Endodermal cell (in vitro differentiated cells): ENCODE results near the gene ADGRF5. TPM values are rescaled to one million over a fixed set of nuclear protein-coding genes. Genes with fewer than 3 reads are reported as not detected.

Experiments
- DNase-seq: peaks from one replicate; pipeline ENCODE4 v3.0.0-alpha.2; 2017
- H3K27ac ChIP-seq: 2 replicates; pipeline ENCODE4 v1.5.1; 2013; ENCODE audit warnings: mild to moderate bottlenecking, low read depth, low read length, moderate library complexity
- H3K27me3 ChIP-seq: 2 replicates; pipeline ENCODE4 v1.6.1; 2013; ENCODE audit warnings: mild to moderate bottlenecking, low read length, moderate library complexity; ENCODE audit not compliant: insufficient read depth, control insufficient read depth, poor library complexity, severe bottlenecking
- H3K36me3 ChIP-seq: 2 replicates; pipeline ENCODE4 v1.7.0; 2013; ENCODE audit warnings: mild to moderate bottlenecking, low read length, moderate library complexity; ENCODE audit not compliant: control insufficient read depth, insufficient read depth
- H3K4me1 ChIP-seq: one replicate; pipeline ENCODE4 v1.7.0; 2013; ENCODE audit warnings: low read length; ENCODE audit not compliant: control insufficient read depth, insufficient read depth
- H3K4me3 ChIP-seq: 2 replicates; pipeline ENCODE4 v1.5.1; 2013; ENCODE audit warnings: mild to moderate bottlenecking, low read length, moderate library complexity
- H3K9ac ChIP-seq: 2 replicates; pipeline ENCODE4 v1.6.1; 2013; ENCODE audit warnings: mild to moderate bottlenecking, low read length, moderate library complexity; ENCODE audit not compliant: poor library complexity, severe bottlenecking; ENCODE audit errors: extremely low read depth
- H3K9me3 ChIP-seq: 2 replicates; pipeline ENCODE4 v1.6.1; 2013; ENCODE audit warnings: mild to moderate bottlenecking, low read length, moderate library complexity; ENCODE audit not compliant: control insufficient read depth
- H3K27ac Mint-ChIP-seq: 2 replicates; pipeline ENCODE4 v1.8.0; 2020; ENCODE audit warnings: mixed read lengths
- H3K27me3 Mint-ChIP-seq: 2 replicates; pipeline ENCODE4 v1.8.0; 2021; ENCODE audit warnings: mild to moderate bottlenecking, mixed read lengths; ENCODE audit not compliant: insufficient read depth
- H3K36me3 Mint-ChIP-seq: 2 replicates; pipeline ENCODE4 v1.8.0; 2020; ENCODE audit warnings: low read depth, mixed read lengths
- H3K4me1 Mint-ChIP-seq: 2 replicates; pipeline ENCODE4 v1.8.0; 2020; ENCODE audit warnings: mixed read lengths
- H3K4me3 Mint-ChIP-seq: 2 replicates; pipeline ENCODE4 v1.8.0; 2020; ENCODE audit warnings: mild to moderate bottlenecking, moderate library complexity, mixed read lengths
- H3K9me3 Mint-ChIP-seq: 2 replicates; pipeline ENCODE4 v1.8.0; 2020; ENCODE audit warnings: mild to moderate bottlenecking, mixed read lengths
- WGBS, 2 experiments: methylation state at CpG; one replicate each; pipeline versions ENCODE4 v1.1.5 to v1.1.7; 2013; ENCODE audit warnings: missing lambda C conversion rate in 2 of 2, mixed read lengths in 1 of 2; ENCODE audit not compliant: insufficient coverage in 1 of 2, insufficient read length in 1 of 2; 5-methylcytosine and 5-hydroxymethylcytosine counted together
- total RNA-seq, 2 donors: library from RNA; stranded (reverse); fragmentation: NEBNext Ultra II Directional in 1 of 2; extraction: Animal tissue kit (Norgen Biotek cat#: 25700) in 1 of 2; gene quantifications; 2 replicates in 1 of 2; 3 replicates in 1 of 2; pipeline ENCODE4 v1.2.1, GENCODE V29; 2021
- TF ChIP-seq, protein P1 (sequence below): fragments of 200-600 bp; sonication (generic); conservative IDR thresholded peaks from 2 replicates; pipeline ENCODE4 v1.5.0; 2021; ENCODE audit warnings: antibody characterized with exemption, mild to moderate bottlenecking

ADGRF5 gene
- total RNA-seq, 2 donors from 2014 or later, result not detected

GRCh38 chr6:46933751-46934150 is 12.0 kb upstream of the ADGRF5 start:
- Histone ChIP-seq H3K4me3 (no peak overlapping the region), H3K36me3 (no peaks in the 10 kb centered on the region), H3K27me3 (no peaks in the 10 kb centered on the region), H3K9ac (no peak overlapping the region), H3K27ac (no peak overlapping the region), H3K4me1 (no peaks in the 10 kb centered on the region), H3K9me3 (no peaks in the 10 kb centered on the region)
- Mint-ChIP-seq H3K27ac (no peak overlapping the region), H3K27me3 (no peaks in the 10 kb centered on the region), H3K4me1 (peaks cover 4% of the 10 kb centered on the region), H3K36me3 (no peaks in the 10 kb centered on the region), H3K4me3 (no peak overlapping the region), H3K9me3 (no peaks in the 10 kb centered on the region)
- TF ChIP-seq, protein P1, sequence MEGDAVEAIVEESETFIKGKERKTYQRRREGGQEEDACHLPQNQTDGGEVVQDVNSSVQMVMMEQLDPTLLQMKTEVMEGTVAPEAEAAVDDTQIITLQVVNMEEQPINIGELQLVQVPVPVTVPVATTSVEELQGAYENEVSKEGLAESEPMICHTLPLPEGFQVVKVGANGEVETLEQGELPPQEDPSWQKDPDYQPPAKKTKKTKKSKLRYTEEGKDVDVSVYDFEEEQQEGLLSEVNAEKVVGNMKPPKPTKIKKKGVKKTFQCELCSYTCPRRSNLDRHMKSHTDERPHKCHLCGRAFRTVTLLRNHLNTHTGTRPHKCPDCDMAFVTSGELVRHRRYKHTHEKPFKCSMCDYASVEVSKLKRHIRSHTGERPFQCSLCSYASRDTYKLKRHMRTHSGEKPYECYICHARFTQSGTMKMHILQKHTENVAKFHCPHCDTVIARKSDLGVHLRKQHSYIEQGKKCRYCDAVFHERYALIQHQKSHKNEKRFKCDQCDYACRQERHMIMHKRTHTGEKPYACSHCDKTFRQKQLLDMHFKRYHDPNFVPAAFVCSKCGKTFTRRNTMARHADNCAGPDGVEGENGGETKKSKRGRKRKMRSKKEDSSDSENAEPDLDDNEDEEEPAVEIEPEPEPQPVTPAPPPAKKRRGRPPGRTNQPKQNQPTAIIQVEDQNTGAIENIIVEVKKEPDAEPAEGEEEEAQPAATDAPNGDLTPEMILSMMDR, result no peak
- WGBS, 2 experiments, result 94 to 98% methylated on average over 4 to 5 of the region's 5 CpGs
- no peak for DNase-seq

GRCh38 chr6:46932526-46933319 is 11.0 kb upstream of the ADGRF5 start:
- TF ChIP-seq, protein P1, result no peak
- no peaks in the 10 kb centered on the region for H3K36me3 ChIP-seq
- H3K9ac ChIP-seq, result no peak overlapping the region
- H3K36me3 Mint-ChIP-seq, result no peaks in the 10 kb centered on the region
- H3K27me3 Mint-ChIP-seq, result no peaks in the 10 kb centered on the region
- 92 to 97% methylated on average over 6 to 9 of the region's 10 CpGs for WGBS, 2 experiments
- no peak overlapping the region for H3K27ac ChIP-seq
- peaks cover 4% of the 10 kb centered on the region for H3K4me1 Mint-ChIP-seq
- no peaks in the 10 kb centered on the region for H3K9me3 Mint-ChIP-seq
- H3K27me3 ChIP-seq, result no peaks in the 10 kb centered on the region
- H3K4me3 Mint-ChIP-seq, result no peak overlapping the region
- H3K4me1 ChIP-seq, result no peaks in the 10 kb centered on the region
- no peaks in the 10 kb centered on the region for H3K9me3 ChIP-seq
- DNase-seq, result no peak
- H3K27ac Mint-ChIP-seq, result no peak overlapping the region
- no peak overlapping the region for H3K4me3 ChIP-seq

DNA sequence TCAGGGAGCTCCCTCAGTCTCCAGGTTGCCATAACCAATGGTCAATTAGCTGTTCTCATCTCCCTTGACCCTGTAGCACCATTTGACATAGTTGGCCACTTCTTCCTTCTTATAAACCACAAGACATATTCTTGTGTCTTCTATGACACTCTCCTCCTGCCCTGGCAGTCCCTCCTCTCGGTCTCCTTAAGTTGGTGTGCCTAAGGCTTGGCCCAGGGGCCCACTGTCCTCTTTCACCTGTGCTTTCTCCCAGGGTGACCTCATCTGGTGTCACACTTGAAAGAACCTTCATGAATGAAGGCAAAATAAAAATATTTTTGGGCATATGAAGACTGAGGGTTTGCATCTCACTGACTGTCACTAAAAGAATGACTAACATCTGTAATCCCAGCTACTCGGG is 9.7 kb upstream of the ADGRF5 start:
- H3K4me1 ChIP-seq, result no peaks in the 10 kb centered on the region
- H3K27ac ChIP-seq, result no peak overlapping the region
- H3K4me3 ChIP-seq, result no peak overlapping the region
- Mint-ChIP-seq H3K4me1 (peaks cover 4% of the 10 kb centered on the region), H3K27me3 (no peaks in the 10 kb centered on the region), H3K36me3 (no peaks in the 10 kb centered on the region), H3K9me3 (no peaks in the 10 kb centered on the region), H3K27ac (no peak overlapping the region), H3K4me3 (no peak overlapping the region)
- WGBS, 2 experiments, result 89 to 100% methylated on average over 1 to 2 of the region's 2 CpGs
- no peaks in the 10 kb centered on the region for H3K36me3 ChIP-seq
- no peaks in the 10 kb centered on the region for H3K27me3 ChIP-seq
- TF ChIP-seq, protein P1, result no peak
- DNase-seq, result no peak
- H3K9ac ChIP-seq, result no peak overlapping the region
- no peaks in the 10 kb centered on the region for H3K9me3 ChIP-seq
